Upper lobe of left lung (tissue), 4 donors: ENCODE data around the gene TRIOBP.

Source experiments
- POLR2A ChIP-seq, 4 donors: fragments of 450-650 bp; IDR thresholded peaks; one replicate each; pipeline ENCODE4 v1.5.1; 2016 to 2017; ENCODE audit warnings: antibody characterized with exemption in 4 of 4, mild to moderate bottlenecking in 2 of 4
- POLR2AphosphoS5 ChIP-seq, 2 donors: sonication (generic); formaldehyde crosslinking; IDR thresholded peaks; one replicate each; pipeline ENCODE4 v1.5.1; 2017; ENCODE audit warnings: antibody characterized with exemption in 2 of 2
- TF ChIP-seq, protein P1 (sequence below), 6 experiments: fragments of 450-650 bp in 4 of 6; fragments of 200-600 bp in 2 of 6; sonication (generic) in 2 of 6; IDR thresholded peaks; one replicate each; pipeline ENCODE4 v1.5.1; 2016 to 2019; ENCODE audit warnings: antibody characterized with exemption in 6 of 6

DNA sequence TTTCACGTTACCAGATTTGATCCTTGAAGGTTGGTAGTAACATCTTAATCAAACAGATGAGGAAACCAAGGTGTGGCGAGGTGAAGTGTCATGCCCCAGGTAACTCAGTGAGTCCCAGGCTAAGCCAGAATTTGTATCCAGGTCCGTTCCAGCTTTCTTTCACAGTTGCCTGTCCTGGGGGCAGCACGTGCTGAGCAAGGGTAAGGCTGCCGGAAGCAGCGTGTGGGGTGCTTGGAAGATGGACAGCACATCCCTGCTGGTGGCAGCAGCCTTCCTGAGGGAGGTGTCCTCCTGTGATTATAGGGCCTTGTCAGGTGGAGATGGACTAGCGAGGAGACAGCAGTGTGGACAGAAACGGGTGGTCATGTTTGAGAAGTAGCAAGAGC is 50.9 kb downstream of the TRIOBP start:
- TF ChIP-seq, protein P1, sequence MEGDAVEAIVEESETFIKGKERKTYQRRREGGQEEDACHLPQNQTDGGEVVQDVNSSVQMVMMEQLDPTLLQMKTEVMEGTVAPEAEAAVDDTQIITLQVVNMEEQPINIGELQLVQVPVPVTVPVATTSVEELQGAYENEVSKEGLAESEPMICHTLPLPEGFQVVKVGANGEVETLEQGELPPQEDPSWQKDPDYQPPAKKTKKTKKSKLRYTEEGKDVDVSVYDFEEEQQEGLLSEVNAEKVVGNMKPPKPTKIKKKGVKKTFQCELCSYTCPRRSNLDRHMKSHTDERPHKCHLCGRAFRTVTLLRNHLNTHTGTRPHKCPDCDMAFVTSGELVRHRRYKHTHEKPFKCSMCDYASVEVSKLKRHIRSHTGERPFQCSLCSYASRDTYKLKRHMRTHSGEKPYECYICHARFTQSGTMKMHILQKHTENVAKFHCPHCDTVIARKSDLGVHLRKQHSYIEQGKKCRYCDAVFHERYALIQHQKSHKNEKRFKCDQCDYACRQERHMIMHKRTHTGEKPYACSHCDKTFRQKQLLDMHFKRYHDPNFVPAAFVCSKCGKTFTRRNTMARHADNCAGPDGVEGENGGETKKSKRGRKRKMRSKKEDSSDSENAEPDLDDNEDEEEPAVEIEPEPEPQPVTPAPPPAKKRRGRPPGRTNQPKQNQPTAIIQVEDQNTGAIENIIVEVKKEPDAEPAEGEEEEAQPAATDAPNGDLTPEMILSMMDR (IDR thresholded peaks at IDR 0.05): no peak
- TF ChIP-seq POLR2AphosphoS5 (IDR thresholded peaks at IDR 0.05) (no peak), POLR2A (IDR thresholded peaks at IDR 0.05) (no peak)
